Smooth muscle cell (in vitro differentiated cells): ENCODE data around the gene GPANK1. TPM values are rescaled to one million over a fixed set of nuclear protein-coding genes. Genes with fewer than 3 reads are reported as not detected.

ENCODE experiments used
- DNase-seq: peaks from one replicate; lab custom pipeline; 2025; ENCODE audit not compliant: unreplicated experiment; lab: John Stamatoyannopoulos, UW
- H2AFZ ChIP-seq: fragments of 200-600 bp; sonication (generic); 2 replicates; pipeline ENCODE4 v1.6.0; 2016; ENCODE audit warnings: antibody characterized with exemption, low read depth, mild to moderate bottlenecking
- H3F3A ChIP-seq: fragments of 200-600 bp; sonication (generic); 2 replicates; pipeline ENCODE4 v1.6.0; 2017; ENCODE audit warnings: antibody characterized with exemption, low read depth
- H3K27ac ChIP-seq: fragments of 200-600 bp; sonication (generic); 2 replicates; pipeline ENCODE4 v1.5.1; 2016; ENCODE audit warnings: low read depth, mild to moderate bottlenecking
- H3K27me3 ChIP-seq: fragments of 200-600 bp; sonication (generic); 2 replicates; pipeline ENCODE4 v1.6.1; 2016; ENCODE audit warnings: low read depth, mild to moderate bottlenecking
- H3K36me3 ChIP-seq: fragments of 200-600 bp; sonication (generic); 2 replicates; pipeline ENCODE4 v1.5.1; 2016; ENCODE audit warnings: low read depth
- H3K4me1 ChIP-seq: fragments of 200-600 bp; sonication (generic); 2 replicates; pipeline ENCODE4 v1.5.1; 2016; ENCODE audit warnings: low read depth
- H3K4me2 ChIP-seq: fragments of 200-600 bp; sonication (generic); 2 replicates; pipeline ENCODE4 v1.6.0; 2016; ENCODE audit warnings: mild to moderate bottlenecking
- H3K4me3 ChIP-seq: fragments of 200-600 bp; sonication (generic); 2 replicates; pipeline ENCODE4 v1.5.1; 2016; ENCODE audit warnings: mild to moderate bottlenecking
- H3K79me2 ChIP-seq: fragments of 200-600 bp; sonication (generic); 2 replicates; pipeline ENCODE4 v1.6.0; 2016; ENCODE audit warnings: low read depth, mild to moderate bottlenecking
- H3K9ac ChIP-seq: fragments of 200-600 bp; sonication (generic); 2 replicates; pipeline ENCODE4 v1.6.0; 2016; ENCODE audit warnings: low read depth
- H3K9me3 ChIP-seq: fragments of 200-600 bp; sonication (generic); replicated peaks from 2 replicates; pipeline ENCODE4 v1.5.1; 2016; ENCODE audit warnings: low read depth
- H4K20me1 ChIP-seq: fragments of 200-600 bp; sonication (generic); 2 replicates; pipeline ENCODE4 v1.6.0; 2016; ENCODE audit warnings: low read depth
- CTCF ChIP-seq: fragments of 200-600 bp; sonication (generic); IDR thresholded peaks from 2 replicates; pipeline ENCODE4 v1.5.1; 2017; ENCODE audit warnings: borderline replicate concordance, mild to moderate bottlenecking, antibody characterized with exemption; ENCODE audit not compliant: insufficient read depth, poor library complexity, severe bottlenecking
- WGBS: methylation state at CpG from one replicate; pipeline ENCODE4 v1.1.7; 2016; ENCODE audit warnings: low lambda C conversion rate; 5-methylcytosine and 5-hydroxymethylcytosine counted together
- polyA plus RNA-seq: library from polyadenylated mRNA; unstranded; fragments of >200 nt; fragmentation: Nextera tagmentation; extraction: Ambion mirVana; gene quantifications from 2 replicates; pipeline ENCODE4 v1.2.1, GENCODE V29; 2016
- total RNA-seq: library from RNA; depleted of rRNA; stranded (reverse); fragments of >200 nt; gene quantifications from 2 replicates; pipeline ENCODE4 v1.2.3, GENCODE V29; 2014

Gene GPANK1
- total and polyA plus RNA-seq, 2 experiments from 2014 or later = 12.5 to 19.6 TPM

DNA sequence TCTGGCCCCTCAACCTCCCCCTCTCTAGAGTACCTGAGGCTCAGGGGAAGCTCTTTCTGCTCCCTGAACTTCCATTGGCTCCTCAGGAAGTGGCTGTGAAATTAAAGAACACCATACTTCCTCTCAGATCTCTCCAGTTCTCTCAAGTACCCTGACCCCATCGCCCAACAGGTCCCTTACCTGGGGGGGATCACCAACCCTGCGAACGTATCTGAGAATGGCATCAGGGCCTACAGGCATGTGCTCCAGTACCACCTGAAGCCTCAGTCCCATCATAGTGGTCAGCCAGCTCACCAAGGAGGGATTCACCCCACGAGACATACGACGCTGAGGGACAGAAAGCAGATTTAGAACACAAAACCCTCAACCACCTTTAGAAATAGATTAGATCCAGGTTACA is 24.2 kb downstream of the GPANK1 start:
- no peaks in the 10 kb centered on the region for H3K9me3 ChIP-seq
- TF ChIP-seq CTCF = no peak
- no peak overlapping the region for H3K4me2 ChIP-seq
- no peaks in the 10 kb centered on the region for H3K27me3 ChIP-seq
- H3K79me2 ChIP-seq = no peaks in the 10 kb centered on the region
- no peak overlapping the region for H2AFZ ChIP-seq
- WGBS = 97% methylated on average over 6 of the region's 6 CpGs
- peaks cover 48% of the 10 kb centered on the region for H3F3A ChIP-seq
- H3K9ac ChIP-seq = no peak overlapping the region
- H3K27ac ChIP-seq = peak overlapping the region; percentile 67
- no peaks in the 10 kb centered on the region for H3K4me1 ChIP-seq
- no peak overlapping the region for H3K4me3 ChIP-seq
- H3K36me3 ChIP-seq = peaks cover 12% of the 10 kb centered on the region
- DNase-seq = no peak
- H4K20me1 ChIP-seq = peaks cover 9% of the 10 kb centered on the region

DNA sequence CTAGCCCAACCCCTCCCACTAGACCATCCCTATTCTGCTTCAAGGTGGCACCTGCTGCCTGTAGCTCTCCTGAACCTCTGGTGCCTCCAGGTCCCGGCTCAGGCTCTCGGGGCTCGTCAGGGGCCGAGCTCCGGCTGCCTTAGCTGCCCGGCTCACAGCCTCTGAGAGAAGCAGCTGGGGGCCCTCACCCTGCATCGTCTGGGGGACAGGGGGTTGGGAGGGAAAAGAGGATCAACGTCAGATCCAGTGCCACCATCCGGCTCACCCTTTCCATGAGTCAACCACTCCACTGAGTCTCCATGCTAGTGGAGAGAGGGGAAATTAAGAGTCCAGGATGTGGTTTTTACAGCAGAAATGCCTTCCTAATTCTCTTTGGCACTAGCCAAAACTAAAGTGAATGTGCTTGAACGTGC is 25.3 kb downstream of the GPANK1 start:
- no peaks in the 10 kb centered on the region for H3K27me3 ChIP-seq
- peak overlapping the region; percentile 67 for H3K27ac ChIP-seq
- H3K4me3 ChIP-seq = no peak overlapping the region
- no peak overlapping the region for H3K9ac ChIP-seq
- H3K9me3 ChIP-seq = no peaks in the 10 kb centered on the region
- no peak for DNase-seq
- H2AFZ ChIP-seq = no peak overlapping the region
- WGBS = 76% methylated on average over 10 of the region's 10 CpGs
- H3K4me2 ChIP-seq = no peak overlapping the region
- peaks cover 54% of the 10 kb centered on the region for H3F3A ChIP-seq
- peaks cover 16% of the 10 kb centered on the region for H4K20me1 ChIP-seq
- TF ChIP-seq CTCF = no peak
- no peaks in the 10 kb centered on the region for H3K79me2 ChIP-seq
- peaks cover 9% of the 10 kb centered on the region for H3K36me3 ChIP-seq
- no peaks in the 10 kb centered on the region for H3K4me1 ChIP-seq

- Histone ChIP-seq H3F3A (peaks cover 58% of the 10 kb centered on the region), H3K9me3 (no peaks in the 10 kb centered on the region), H3K79me2 (no peaks in the 10 kb centered on the region), H3K36me3 (peaks cover 13% of the 10 kb centered on the region), H3K9ac (no peak overlapping the region), H3K27ac (peak overlapping the region; percentile 67), H3K4me3 (no peak overlapping the region), H4K20me1 (peaks cover 20% of the 10 kb centered on the region), H3K4me1 (no peaks in the 10 kb centered on the region), H3K27me3 (no peaks in the 10 kb centered on the region), H3K4me2 (no peak overlapping the region), H2AFZ (no peak overlapping the region)
- WGBS = 92% methylated on average over 9 of the region's 9 CpGs
- no peak for TF ChIP-seq CTCF
- no peak for DNase-seq
These were observed 25.8 kb downstream of the GPANK1 start for GRCh38 chr6:31639043-31639442.
